Measurements from ENCODE around the gene BRI3BP.

- TF ChIP-seq, protein P1, sequence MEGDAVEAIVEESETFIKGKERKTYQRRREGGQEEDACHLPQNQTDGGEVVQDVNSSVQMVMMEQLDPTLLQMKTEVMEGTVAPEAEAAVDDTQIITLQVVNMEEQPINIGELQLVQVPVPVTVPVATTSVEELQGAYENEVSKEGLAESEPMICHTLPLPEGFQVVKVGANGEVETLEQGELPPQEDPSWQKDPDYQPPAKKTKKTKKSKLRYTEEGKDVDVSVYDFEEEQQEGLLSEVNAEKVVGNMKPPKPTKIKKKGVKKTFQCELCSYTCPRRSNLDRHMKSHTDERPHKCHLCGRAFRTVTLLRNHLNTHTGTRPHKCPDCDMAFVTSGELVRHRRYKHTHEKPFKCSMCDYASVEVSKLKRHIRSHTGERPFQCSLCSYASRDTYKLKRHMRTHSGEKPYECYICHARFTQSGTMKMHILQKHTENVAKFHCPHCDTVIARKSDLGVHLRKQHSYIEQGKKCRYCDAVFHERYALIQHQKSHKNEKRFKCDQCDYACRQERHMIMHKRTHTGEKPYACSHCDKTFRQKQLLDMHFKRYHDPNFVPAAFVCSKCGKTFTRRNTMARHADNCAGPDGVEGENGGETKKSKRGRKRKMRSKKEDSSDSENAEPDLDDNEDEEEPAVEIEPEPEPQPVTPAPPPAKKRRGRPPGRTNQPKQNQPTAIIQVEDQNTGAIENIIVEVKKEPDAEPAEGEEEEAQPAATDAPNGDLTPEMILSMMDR (IDR thresholded peaks at IDR 0.05) = no peak
- no peak for TF ChIP-seq POLR2A (IDR thresholded peaks at IDR 0.05)
These were observed 24.9 kb downstream of the BRI3BP start for GRCh38 chr12:125018356-125018755.
